NT2/D1 (cell line): ENCODE results near the gene BMP8B.

Experiments
- DNase-seq: peaks from one replicate; pipeline ENCODE4 v3.0.0-alpha.2; 2011; ENCODE audit warnings: low read depth, low spot score
- H3K27me3 ChIP-seq: 2 replicates; pipeline ENCODE4 v1.6.0; 2011; ENCODE audit warnings: mild to moderate bottlenecking; ENCODE audit not compliant: insufficient read length, insufficient read depth
- H3K36me3 ChIP-seq: 2 replicates; pipeline ENCODE4 v1.6.1; 2011; ENCODE audit warnings: mild to moderate bottlenecking, low read length, mixed read lengths; ENCODE audit not compliant: insufficient read depth, insufficient read length
- H3K4me1 ChIP-seq: 2 replicates; pipeline ENCODE4 v1.5.1; 2011; ENCODE audit not compliant: insufficient read depth, insufficient read length
- H3K4me3 ChIP-seq: 2 replicates; pipeline ENCODE4 v1.5.1; 2011; ENCODE audit warnings: low read depth; ENCODE audit not compliant: insufficient read length
- H3K9ac ChIP-seq: 2 replicates; pipeline ENCODE4 v1.6.0; 2011; ENCODE audit warnings: low read depth; ENCODE audit not compliant: insufficient read length
- H3K9me3 ChIP-seq: 2 replicates; pipeline ENCODE4 v1.5.1; 2011; ENCODE audit warnings: mild to moderate bottlenecking, low read length; ENCODE audit not compliant: insufficient read depth
- SUZ12 ChIP-seq: IDR thresholded peaks from 2 replicates; pipeline ENCODE4 v1.6.1; 2011; ENCODE audit not compliant: insufficient read length, insufficient read depth; ENCODE audit errors: extremely low read depth
- YY1 ChIP-seq: IDR thresholded peaks from 2 replicates; pipeline ENCODE4 v1.6.1; 2011; ENCODE audit not compliant: insufficient read length, insufficient read depth
- ZNF274 ChIP-seq: IDR thresholded peaks from 2 replicates; pipeline ENCODE4 v1.6.1; 2011; ENCODE audit warnings: mild to moderate bottlenecking, low read depth, low read length

Gene BMP8B

GRCh38 chr1:39751595-39751994 is 37.1 kb downstream of the BMP8B start:
- no peaks in the 10 kb centered on the region for H3K9me3 ChIP-seq
- no peak overlapping the region for H3K4me3 ChIP-seq
- H3K36me3 ChIP-seq: peaks cover 96% of the 10 kb centered on the region
- H3K4me1 ChIP-seq: no peaks in the 10 kb centered on the region
- no peak for TF ChIP-seq ZNF274
- no peak for TF ChIP-seq SUZ12
- TF ChIP-seq YY1: no peak
- no peaks in the 10 kb centered on the region for H3K27me3 ChIP-seq
- DNase-seq: no peak
- no peak overlapping the region for H3K9ac ChIP-seq

GRCh38 chr1:39745016-39745670 is 43.5 kb downstream of the BMP8B start:
- no peaks in the 10 kb centered on the region for H3K9me3 ChIP-seq
- no peaks in the 10 kb centered on the region for H3K27me3 ChIP-seq
- TF ChIP-seq SUZ12 (no peak), YY1 (no peak), ZNF274 (no peak)
- no peak overlapping the region for H3K9ac ChIP-seq
- DNase-seq: no peak
- H3K36me3 ChIP-seq: peaks cover 96% of the 10 kb centered on the region
- no peak overlapping the region for H3K4me3 ChIP-seq
- no peaks in the 10 kb centered on the region for H3K4me1 ChIP-seq

- TF ChIP-seq YY1 (peak; percentile 89), SUZ12 (no peak), ZNF274 (no peak)
Observed at GRCh38 chr1:39738622-39739366, 49.9 kb downstream of the BMP8B start, which contains the start of gene PPIE. TSS of gene PPIE (plus strand) at chr1:39738882. CDS start at chr1:39738901, 19 bp downstream.

GRCh38 chr1:39737546-39738169 is 51.0 kb downstream of the BMP8B start:
- Histone ChIP-seq H3K9ac (no peak overlapping the region), H3K4me1 (no peaks in the 10 kb centered on the region), H3K27me3 (peaks cover 52% of the 10 kb centered on the region), H3K4me3 (no peak overlapping the region), H3K36me3 (peaks cover 29% of the 10 kb centered on the region), H3K9me3 (no peaks in the 10 kb centered on the region)
- TF ChIP-seq ZNF274: no peak
- TF ChIP-seq YY1: no peak
- TF ChIP-seq SUZ12: no peak
- no peak for DNase-seq

More at GRCh38 chr1:39738622-39739366, 49.9 kb downstream of the BMP8B start, which contains the start of gene PPIE:
- H3K9ac ChIP-seq: peak within 1 kb of the TSS; percentile 97
- peak; percentile 93 for DNase-seq
- peaks cover 40% of the 10 kb centered on the region for H3K27me3 ChIP-seq
- no peaks in the 10 kb centered on the region for H3K9me3 ChIP-seq
- no peaks in the 10 kb centered on the region for H3K4me1 ChIP-seq
- H3K36me3 ChIP-seq: peaks cover 40% of the 10 kb centered on the region
- H3K4me3 ChIP-seq: peak within 1 kb of the TSS; percentile 97

- H3K27me3 ChIP-seq: peaks cover 70% of the 10 kb centered on the region
Observed at GRCh38 chr1:39735731-39736130, 52.9 kb downstream of the BMP8B start.

GRCh38 chr1:39733161-39733560 is 55.5 kb downstream of the BMP8B start:
- Histone ChIP-seq H3K4me3 (no peak overlapping the region), H3K9ac (no peak overlapping the region), H3K36me3 (no peaks in the 10 kb centered on the region), H3K9me3 (no peaks in the 10 kb centered on the region), H3K27me3 (peaks cover 96% of the 10 kb centered on the region), H3K4me1 (peaks cover under 1% of the 10 kb centered on the region)
- no peak for TF ChIP-seq YY1
- no peak for TF ChIP-seq SUZ12
- TF ChIP-seq ZNF274: no peak
- DNase-seq: no peak

More at GRCh38 chr1:39735731-39736130, 52.9 kb downstream of the BMP8B start:
- Histone ChIP-seq H3K4me3 (no peak overlapping the region), H3K9me3 (no peaks in the 10 kb centered on the region), H3K4me1 (no peaks in the 10 kb centered on the region), H3K36me3 (peaks cover 10% of the 10 kb centered on the region), H3K9ac (no peak overlapping the region)
- no peak for DNase-seq
- TF ChIP-seq ZNF274 (no peak), SUZ12 (no peak), YY1 (no peak)

- Histone ChIP-seq H3K9me3 (no peaks in the 10 kb centered on the region), H3K4me1 (peaks cover 3% of the 10 kb centered on the region), H3K4me3 (no peak overlapping the region), H3K27me3 (peaks cover 97% of the 10 kb centered on the region), H3K9ac (no peak overlapping the region), H3K36me3 (no peaks in the 10 kb centered on the region)
- TF ChIP-seq YY1 (no peak), ZNF274 (no peak), SUZ12 (no peak)
- no peak for DNase-seq
Observed at GRCh38 chr1:39732730-39733129, 55.9 kb downstream of the BMP8B start.
